ENCODE results near the gene CCDC171.
"Not testable (repeated sequence)": the region's sequence is repeated elsewhere in the genome, so short reads cannot be mapped to it uniquely, and the experiment has no call there.

Gene CCDC171

GRCh38 chr9:15697446-15697851 is 144.6 kb downstream of the CCDC171 start:
- DNase-seq (ENCODE audit: low spot score), result no peak

GRCh38 chr9:15699876-15700559 is 147.2 kb downstream of the CCDC171 start:
- DNase-seq (ENCODE audit: low spot score), result not testable (repeated sequence)

GRCh38 chr9:15707000-15707399 is 154.2 kb downstream of the CCDC171 start:
- DNase-seq (ENCODE audit: low spot score), result no peak

GRCh38 chr9:15711531-15711930 is 158.7 kb downstream of the CCDC171 start:
- no peak for DNase-seq (ENCODE audit: low spot score)

- DNase-seq (ENCODE audit: low spot score), result no peak
Measured at GRCh38 chr9:15711931-15712330, 159.1 kb downstream of the CCDC171 start.

GRCh38 chr9:15714746-15715145 is 161.9 kb downstream of the CCDC171 start:
- DNase-seq (ENCODE audit: low spot score), result no peak

GRCh38 chr9:15717290-15717967 is 164.6 kb downstream of the CCDC171 start:
- DNase-seq (ENCODE audit: low spot score), result no peak

GRCh38 chr9:15718423-15718822 is 165.6 kb downstream of the CCDC171 start:
- DNase-seq (ENCODE audit: low spot score), result no peak

GRCh38 chr9:15720861-15721260 is 168.0 kb downstream of the CCDC171 start:
- DNase-seq (ENCODE audit: low spot score), result no peak

GRCh38 chr9:15722888-15723287 is 170.0 kb downstream of the CCDC171 start:
- DNase-seq (ENCODE audit: low spot score), result no peak

- no peak for DNase-seq (ENCODE audit: low spot score)
Measured at GRCh38 chr9:15724016-15724415, 171.2 kb downstream of the CCDC171 start.

GRCh38 chr9:15724612-15725011 is 171.8 kb downstream of the CCDC171 start:
- DNase-seq (ENCODE audit: low spot score), result no peak

GRCh38 chr9:15725953-15726352 is 173.1 kb downstream of the CCDC171 start:
- DNase-seq (ENCODE audit: low spot score), result no peak

- DNase-seq (ENCODE audit: low spot score), result no peak
Measured at GRCh38 chr9:15729507-15729906, 176.7 kb downstream of the CCDC171 start.

- DNase-seq (ENCODE audit: low spot score), result no peak
Measured at GRCh38 chr9:15735083-15735857, 182.4 kb downstream of the CCDC171 start.

- no peak for DNase-seq (ENCODE audit: low spot score)
Measured at GRCh38 chr9:15736569-15736968, 183.7 kb downstream of the CCDC171 start.

GRCh38 chr9:15738011-15738410 is 185.2 kb downstream of the CCDC171 start:
- no peak for DNase-seq (ENCODE audit: low spot score)

GRCh38 chr9:15741015-15741414 is 188.2 kb downstream of the CCDC171 start:
- DNase-seq (ENCODE audit: low spot score), result no peak

GRCh38 chr9:15743512-15743911 is 190.7 kb downstream of the CCDC171 start:
- no peak for DNase-seq (ENCODE audit: low spot score)

GRCh38 chr9:15744196-15744595 is 191.4 kb downstream of the CCDC171 start:
- DNase-seq (ENCODE audit: low spot score), result no peak

- no peak for DNase-seq (ENCODE audit: low spot score)
Measured at GRCh38 chr9:15746905-15747304, 194.1 kb downstream of the CCDC171 start.

GRCh38 chr9:15755660-15756059 is 202.8 kb downstream of the CCDC171 start:
- no peak for DNase-seq (ENCODE audit: low spot score)

- no peak for DNase-seq (ENCODE audit: low spot score)
Measured at GRCh38 chr9:15761551-15761950, 208.7 kb downstream of the CCDC171 start.
